Thyroid gland (tissue), 4 donors: ENCODE results near the gene RITA1. TPM values are rescaled to one million over a fixed set of nuclear protein-coding genes. Genes with fewer than 3 reads are reported as not detected.

ENCODE experiments used
- DNase-seq, 2 donors: peaks; one replicate each; pipeline ENCODE4 v3.0.0-alpha.2; 2019
- H3K27ac ChIP-seq, 3 donors: fragments of 200-600 bp; sonication (generic); 1 replicate in 2 of 3; 2 replicates in 1 of 3; pipeline ENCODE4 v1.5.1; 2016 to 2019; ENCODE audit warnings: mild to moderate bottlenecking in 1 of 3, moderate library complexity in 1 of 3
- H3K27me3 ChIP-seq: fragments of 200-600 bp; sonication (generic); one replicate; pipeline ENCODE4 v1.5.1; 2019
- H3K36me3 ChIP-seq, 2 donors: fragments of 200-600 bp; sonication (generic); one replicate each; pipeline ENCODE4 v1.5.1; 2016 to 2019
- H3K4me1 ChIP-seq, 2 donors: fragments of 200-600 bp; sonication (generic); one replicate each; pipeline ENCODE4 v1.5.1; 2017 to 2019
- H3K4me3 ChIP-seq, 3 donors: fragments of 200-600 bp; sonication (generic); replicated peaks in 1 of 3; 1 replicate in 2 of 3; 2 replicates in 1 of 3; pipeline ENCODE4 v1.5.1; 2016; ENCODE audit warnings: mild to moderate bottlenecking in 1 of 3
- H3K9me3 ChIP-seq: fragments of 200-600 bp; sonication (generic); one replicate; pipeline ENCODE4 v1.5.1; 2017
- POLR2A ChIP-seq, 2 donors: fragments of 450-650 bp; IDR thresholded peaks; one replicate each; pipeline ENCODE4 v1.6.1; 2017; ENCODE audit warnings: antibody characterized with exemption in 2 of 2, mild to moderate bottlenecking in 2 of 2, moderate library complexity in 1 of 2
- WGBS, 2 donors: methylation state at CpG; one replicate each; pipeline ENCODE4 v1.1.5; 2017; 5-methylcytosine and 5-hydroxymethylcytosine counted together
- intact Hi-C: fragments of 100-400 bp; cut with DNase I; formaldehyde crosslinking; loops from one replicate; pipeline ENCODE4 v1.15.1; 2023
- total RNA-seq, 4 donors: library from RNA; depleted of rRNA; stranded (reverse); fragments of >200 nt; gene quantifications; one replicate each; pipeline ENCODE4 v1.2.3, GENCODE V29; 2016
- TF ChIP-seq, protein P1 (sequence below), 6 experiments: fragments of 200-600 bp in 3 of 6; fragments of 450-650 bp in 3 of 6; sonication (generic) in 3 of 6; IDR thresholded peaks; one replicate each; pipeline ENCODE4 v1.5.1; 2016 to 2019; ENCODE audit warnings: antibody characterized with exemption in 6 of 6, mild to moderate bottlenecking in 2 of 6, inconsistent platforms in 1 of 6, moderate library complexity in 1 of 6

The RITA1 gene
- total RNA-seq, 4 donors from 2014 or later: 26.6 to 39.6 (median 32.8) TPM

DNA sequence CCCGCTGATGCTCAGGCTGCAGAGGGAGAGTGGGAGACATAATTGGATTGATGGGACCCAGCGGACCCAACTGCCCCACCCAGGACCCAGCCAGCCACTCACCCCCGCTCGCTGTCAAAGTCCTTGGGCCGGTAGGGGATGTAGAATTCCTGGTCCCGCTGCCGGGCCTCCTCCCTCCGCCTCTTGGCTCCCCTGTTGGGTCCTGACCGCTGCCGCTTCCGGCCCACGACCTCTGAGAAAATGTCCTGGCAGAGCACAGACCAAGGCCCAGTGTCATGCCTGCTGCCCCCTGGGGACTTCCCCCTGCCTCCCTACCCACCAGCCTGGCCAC lies 22.5 kb upstream of the RITA1 start:
- H3K4me3 ChIP-seq: no peak overlapping the region
- DNase-seq: no peak
- peaks cover 7 to 10% of the 10 kb centered on the region in 2 donors for H3K4me1 ChIP-seq
- intact Hi-C loops: no loop called here
- no peaks in the 10 kb centered on the region for H3K9me3 ChIP-seq
- H3K27me3 ChIP-seq: no peaks in the 10 kb centered on the region
- H3K36me3 ChIP-seq: peaks cover 58 to 73% of the 10 kb centered on the region in 2 donors
- TF ChIP-seq, protein P1, sequence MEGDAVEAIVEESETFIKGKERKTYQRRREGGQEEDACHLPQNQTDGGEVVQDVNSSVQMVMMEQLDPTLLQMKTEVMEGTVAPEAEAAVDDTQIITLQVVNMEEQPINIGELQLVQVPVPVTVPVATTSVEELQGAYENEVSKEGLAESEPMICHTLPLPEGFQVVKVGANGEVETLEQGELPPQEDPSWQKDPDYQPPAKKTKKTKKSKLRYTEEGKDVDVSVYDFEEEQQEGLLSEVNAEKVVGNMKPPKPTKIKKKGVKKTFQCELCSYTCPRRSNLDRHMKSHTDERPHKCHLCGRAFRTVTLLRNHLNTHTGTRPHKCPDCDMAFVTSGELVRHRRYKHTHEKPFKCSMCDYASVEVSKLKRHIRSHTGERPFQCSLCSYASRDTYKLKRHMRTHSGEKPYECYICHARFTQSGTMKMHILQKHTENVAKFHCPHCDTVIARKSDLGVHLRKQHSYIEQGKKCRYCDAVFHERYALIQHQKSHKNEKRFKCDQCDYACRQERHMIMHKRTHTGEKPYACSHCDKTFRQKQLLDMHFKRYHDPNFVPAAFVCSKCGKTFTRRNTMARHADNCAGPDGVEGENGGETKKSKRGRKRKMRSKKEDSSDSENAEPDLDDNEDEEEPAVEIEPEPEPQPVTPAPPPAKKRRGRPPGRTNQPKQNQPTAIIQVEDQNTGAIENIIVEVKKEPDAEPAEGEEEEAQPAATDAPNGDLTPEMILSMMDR (IDR thresholded peaks at IDR 0.05): no peak
- TF ChIP-seq POLR2A (IDR thresholded peaks at IDR 0.05): no peak
- 97 to 100% methylated on average over 1 to 12 of the region's 12 CpGs for WGBS, 2 donors
- H3K27ac ChIP-seq: peak overlapping the region in 1 of 3 donors; percentile 39

DNA sequence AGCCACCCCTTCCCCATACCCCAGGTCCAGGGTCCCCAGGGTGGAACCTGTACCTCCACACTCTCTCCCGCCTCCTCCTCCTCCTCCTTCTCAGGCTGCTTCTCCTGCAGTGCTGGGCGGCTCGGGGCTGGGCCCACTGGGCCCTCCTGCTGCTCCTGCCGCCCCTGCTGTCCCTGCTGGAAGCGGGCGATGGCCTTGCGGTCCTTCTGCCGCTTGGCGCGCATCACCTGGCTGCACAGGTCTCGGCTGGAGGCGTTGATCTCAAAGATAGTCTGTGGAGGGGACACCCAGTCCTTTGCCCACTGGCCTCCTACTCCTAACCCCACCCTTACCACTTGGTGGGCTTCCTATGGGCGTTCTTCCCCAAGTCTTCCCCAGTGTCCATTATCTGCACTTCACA lies 21.5 kb upstream of the RITA1 start:
- H3K4me3 ChIP-seq: no peak overlapping the region
- H3K9me3 ChIP-seq: no peaks in the 10 kb centered on the region
- TF ChIP-seq POLR2A (IDR thresholded peaks at IDR 0.05): no peak
- TF ChIP-seq, protein P1 (IDR thresholded peaks at IDR 0.05): no peak
- intact Hi-C loops: no loop called here
- H3K4me1 ChIP-seq: peaks cover 7 to 10% of the 10 kb centered on the region in 2 donors
- 96% methylated on average over 13 of the region's 13 CpGs for WGBS, 2 donors
- no peak overlapping the region for H3K27ac ChIP-seq
- no peaks in the 10 kb centered on the region for H3K27me3 ChIP-seq
- H3K36me3 ChIP-seq: peaks cover 60 to 73% of the 10 kb centered on the region in 2 donors
- DNase-seq: no peak

DNA sequence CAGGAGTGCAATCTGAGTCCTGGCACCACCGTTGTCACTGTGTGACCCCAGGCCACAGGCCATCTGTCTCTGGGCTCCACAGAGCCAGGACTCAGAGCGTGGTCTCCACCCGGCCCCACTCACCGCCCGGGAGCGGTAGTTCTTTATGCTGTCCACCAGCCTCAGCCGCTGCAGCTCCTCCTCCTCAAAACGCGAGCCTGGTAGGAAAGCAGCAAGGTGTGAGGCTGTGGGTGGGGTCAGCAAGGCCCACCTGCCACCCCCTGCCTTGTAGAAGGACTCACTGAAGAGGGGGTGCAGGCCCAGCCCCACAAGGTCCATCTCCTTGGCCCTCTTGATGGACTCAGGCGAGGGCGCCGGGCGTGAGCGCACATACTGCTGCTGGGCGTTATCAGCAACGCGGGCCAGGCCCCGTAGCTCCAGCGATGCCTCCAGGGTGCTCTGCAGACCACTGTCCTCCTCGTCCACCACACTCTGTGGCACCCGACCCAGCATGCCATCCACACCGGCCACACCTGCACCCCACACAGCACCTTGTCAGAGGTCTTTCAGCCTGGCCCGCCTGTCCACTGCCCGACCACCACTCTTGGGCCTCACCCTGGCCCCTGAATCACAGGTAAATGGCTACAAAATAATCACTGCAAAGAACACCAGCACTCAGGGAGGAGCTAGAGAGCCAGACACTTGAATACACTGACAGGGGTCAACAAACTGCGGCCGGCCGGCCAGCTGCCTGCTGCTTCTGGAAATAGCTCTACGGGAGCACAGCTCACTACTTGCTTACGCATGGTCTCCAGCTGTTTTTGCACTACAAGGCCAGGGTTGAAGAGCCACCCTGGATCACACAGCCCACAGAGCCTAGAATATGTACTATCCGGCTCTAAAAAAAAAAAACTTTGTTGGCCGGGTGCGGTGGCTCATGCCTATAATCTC lies 19.7 kb upstream of the RITA1 start:
- intact Hi-C loops: no loop called here
- DNase-seq: no peak
- H3K9me3 ChIP-seq: no peaks in the 10 kb centered on the region
- H3K4me1 ChIP-seq: peaks cover 7 to 10% of the 10 kb centered on the region in 2 donors
- H3K27ac ChIP-seq: no peak overlapping the region
- 95 to 98% methylated on average over 23 to 28 of the region's 32 CpGs for WGBS, 2 donors
- peaks cover 63 to 81% of the 10 kb centered on the region in 2 donors for H3K36me3 ChIP-seq
- TF ChIP-seq POLR2A (IDR thresholded peaks at IDR 0.05): no peak
- TF ChIP-seq, protein P1 (IDR thresholded peaks at IDR 0.05): no peak
- H3K4me3 ChIP-seq: no peak overlapping the region
- no peaks in the 10 kb centered on the region for H3K27me3 ChIP-seq

DNA sequence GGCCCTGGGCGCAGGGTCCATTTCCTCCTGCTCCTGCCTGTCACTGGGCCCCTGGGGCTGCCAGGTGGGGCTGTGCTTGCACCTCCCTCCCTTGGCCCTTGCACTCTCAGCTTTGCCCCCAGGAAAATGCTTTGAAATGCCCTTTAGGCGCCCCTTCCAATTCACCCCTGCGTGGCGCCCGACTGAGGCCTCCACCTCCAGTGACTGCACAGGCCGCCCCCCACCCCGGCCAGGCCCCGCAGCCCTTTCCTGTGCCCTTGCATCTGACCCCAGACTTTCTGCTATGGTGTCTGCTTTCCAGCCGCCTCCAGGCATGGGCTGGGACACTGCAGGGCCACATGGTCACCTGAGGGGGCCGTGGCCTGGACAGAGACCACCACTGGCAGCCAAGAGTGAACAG lies 17.7 kb upstream of the RITA1 start:
- Histone ChIP-seq H3K27ac (no peak overlapping the region), H3K27me3 (no peaks in the 10 kb centered on the region), H3K36me3 (peaks cover 72 to 85% of the 10 kb centered on the region in 2 donors), H3K4me1 (peaks cover 2 to 8% of the 10 kb centered on the region in 2 donors), H3K4me3 (no peak overlapping the region), H3K9me3 (no peaks in the 10 kb centered on the region)
- TF ChIP-seq, protein P1 (IDR thresholded peaks at IDR 0.05): no peak
- TF ChIP-seq POLR2A (IDR thresholded peaks at IDR 0.05): no peak
- DNase-seq: no peak
- intact Hi-C loops: no loop called here
- 94 to 96% methylated on average over 8 to 10 of the region's 10 CpGs for WGBS, 2 donors

DNA sequence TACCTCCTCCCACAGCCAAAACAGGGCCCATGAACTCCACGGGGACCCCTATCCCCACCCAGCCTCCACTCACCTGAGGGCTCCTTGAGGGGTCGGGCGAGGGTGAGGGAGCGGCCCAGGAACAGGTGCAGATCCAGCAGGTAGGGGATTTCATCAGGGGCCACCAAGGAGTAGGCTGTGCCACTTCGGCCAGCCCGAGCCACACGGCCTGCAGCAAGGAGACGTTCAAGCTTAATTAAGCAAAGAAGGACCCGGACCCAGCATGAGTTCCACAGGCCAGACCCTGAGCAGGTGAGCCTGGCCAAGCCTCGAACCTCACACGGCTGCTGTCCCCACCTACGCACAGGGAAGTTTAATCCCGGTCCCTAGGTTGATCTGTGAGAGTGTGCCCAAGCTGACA lies 15.8 kb upstream of the RITA1 start:
- TF ChIP-seq POLR2A (IDR thresholded peaks at IDR 0.05): no peak
- TF ChIP-seq, protein P1 (IDR thresholded peaks at IDR 0.05): no peak
- Histone ChIP-seq H3K36me3 (peaks cover 71 to 75% of the 10 kb centered on the region in 2 donors), H3K27ac (no peak overlapping the region), H3K4me3 (no peak overlapping the region), H3K27me3 (no peaks in the 10 kb centered on the region), H3K9me3 (no peaks in the 10 kb centered on the region), H3K4me1 (peaks cover 3 to 17% of the 10 kb centered on the region in 2 donors)
- no peak for DNase-seq
- intact Hi-C loops: no loop called here
- WGBS, 2 donors: 91 to 96% methylated on average over 12 to 13 of the region's 13 CpGs
